GM12865 (cell line): ENCODE measurements around the gene FRMD1.

Source experiments
- DNase-seq: peaks from one replicate; pipeline ENCODE4 v3.0.0; 2010; ENCODE audit warnings: low read depth
- H3K4me3 ChIP-seq: 2 replicates; pipeline ENCODE4 v1.5.1; 2011; ENCODE audit warnings: mild to moderate bottlenecking, low read depth, low read length, control low read depth
- TF ChIP-seq, protein P1 (sequence below): IDR thresholded peaks from 2 replicates; pipeline ENCODE4 v1.5.1; 2011; ENCODE audit warnings: low read length, control low read depth, low read depth, inconsistent platforms; ENCODE audit not compliant: insufficient read depth; ENCODE audit errors: missing control alignments

Gene FRMD1

DNA sequence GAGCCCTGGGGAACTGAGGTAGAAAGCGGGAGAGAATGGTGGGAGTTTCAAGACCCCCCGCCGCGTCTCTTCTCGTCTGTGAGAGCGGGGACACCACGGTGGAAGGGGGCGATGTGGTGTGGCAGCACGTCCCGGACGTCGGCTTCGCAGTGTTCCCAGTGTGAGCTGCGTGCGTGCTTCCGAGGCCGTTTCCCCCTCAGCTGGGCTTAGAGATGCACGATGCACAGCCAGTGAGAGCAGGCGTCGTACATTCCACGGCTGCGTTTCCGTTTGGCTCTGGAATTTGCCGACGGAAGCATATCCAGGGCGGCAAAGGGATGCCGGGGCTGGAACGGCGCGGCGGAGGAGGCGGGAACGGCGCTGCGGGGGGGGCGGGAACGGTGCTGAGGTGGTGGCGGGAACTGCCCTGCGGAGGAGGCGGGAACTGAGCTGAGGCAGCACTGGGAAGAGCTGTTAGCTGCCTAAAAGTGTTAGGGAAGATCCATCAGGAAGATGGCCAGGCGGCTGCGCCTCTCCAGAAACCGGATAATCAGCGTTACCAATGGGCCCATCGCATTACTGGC, 43.8 kb downstream of the FRMD1 start:
- H3K4me3 ChIP-seq = no peak overlapping the region

DNA sequence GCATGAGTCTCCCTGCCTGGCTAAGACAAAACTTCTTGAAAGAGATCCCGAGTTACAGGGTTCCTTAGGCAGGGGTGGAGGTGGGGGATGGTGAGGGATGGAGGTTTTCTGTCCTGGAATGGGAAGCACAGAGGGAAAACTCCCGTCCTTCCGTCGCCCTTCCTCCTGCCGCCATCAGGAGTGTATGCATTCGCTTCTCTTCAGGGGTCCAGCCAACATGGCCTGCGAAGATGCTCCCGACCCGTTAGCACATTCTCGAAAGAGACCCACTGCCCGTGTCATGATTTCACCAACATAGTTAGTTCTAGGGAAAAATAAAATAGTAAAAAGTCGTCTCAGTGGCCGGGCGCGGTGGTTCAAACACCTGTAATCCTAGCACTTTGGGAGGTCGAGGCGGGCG, 44.5 kb downstream of the FRMD1 start:
- TF ChIP-seq, protein P1, sequence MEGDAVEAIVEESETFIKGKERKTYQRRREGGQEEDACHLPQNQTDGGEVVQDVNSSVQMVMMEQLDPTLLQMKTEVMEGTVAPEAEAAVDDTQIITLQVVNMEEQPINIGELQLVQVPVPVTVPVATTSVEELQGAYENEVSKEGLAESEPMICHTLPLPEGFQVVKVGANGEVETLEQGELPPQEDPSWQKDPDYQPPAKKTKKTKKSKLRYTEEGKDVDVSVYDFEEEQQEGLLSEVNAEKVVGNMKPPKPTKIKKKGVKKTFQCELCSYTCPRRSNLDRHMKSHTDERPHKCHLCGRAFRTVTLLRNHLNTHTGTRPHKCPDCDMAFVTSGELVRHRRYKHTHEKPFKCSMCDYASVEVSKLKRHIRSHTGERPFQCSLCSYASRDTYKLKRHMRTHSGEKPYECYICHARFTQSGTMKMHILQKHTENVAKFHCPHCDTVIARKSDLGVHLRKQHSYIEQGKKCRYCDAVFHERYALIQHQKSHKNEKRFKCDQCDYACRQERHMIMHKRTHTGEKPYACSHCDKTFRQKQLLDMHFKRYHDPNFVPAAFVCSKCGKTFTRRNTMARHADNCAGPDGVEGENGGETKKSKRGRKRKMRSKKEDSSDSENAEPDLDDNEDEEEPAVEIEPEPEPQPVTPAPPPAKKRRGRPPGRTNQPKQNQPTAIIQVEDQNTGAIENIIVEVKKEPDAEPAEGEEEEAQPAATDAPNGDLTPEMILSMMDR = no peak
- no peak overlapping the region for H3K4me3 ChIP-seq
- no peak for DNase-seq

More for the DNA sequence above, 43.8 kb downstream of the FRMD1 start:
- TF ChIP-seq, protein P1 = no peak
- no peak for DNase-seq

DNA sequence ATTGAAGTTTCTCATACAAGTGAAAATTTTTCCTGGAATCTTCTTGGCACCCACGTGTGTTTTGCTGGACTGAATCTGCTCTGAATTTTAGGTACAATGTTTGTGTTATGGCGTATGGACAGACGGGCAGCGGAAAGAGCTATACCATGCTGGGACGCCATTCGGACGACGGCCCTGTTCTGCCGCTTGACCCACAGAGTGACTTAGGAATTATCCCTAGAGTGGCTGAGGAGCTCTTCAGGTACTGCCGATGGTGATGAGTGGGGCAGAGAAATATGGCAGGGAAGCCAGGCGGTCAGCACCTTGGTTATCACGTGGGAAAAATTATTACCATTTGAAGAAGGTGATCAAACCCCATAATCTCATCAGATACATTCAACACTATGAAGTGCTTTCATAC, 45.2 kb downstream of the FRMD1 start:
- DNase-seq = no peak
- TF ChIP-seq, protein P1 = no peak
- H3K4me3 ChIP-seq = no peak overlapping the region

DNA sequence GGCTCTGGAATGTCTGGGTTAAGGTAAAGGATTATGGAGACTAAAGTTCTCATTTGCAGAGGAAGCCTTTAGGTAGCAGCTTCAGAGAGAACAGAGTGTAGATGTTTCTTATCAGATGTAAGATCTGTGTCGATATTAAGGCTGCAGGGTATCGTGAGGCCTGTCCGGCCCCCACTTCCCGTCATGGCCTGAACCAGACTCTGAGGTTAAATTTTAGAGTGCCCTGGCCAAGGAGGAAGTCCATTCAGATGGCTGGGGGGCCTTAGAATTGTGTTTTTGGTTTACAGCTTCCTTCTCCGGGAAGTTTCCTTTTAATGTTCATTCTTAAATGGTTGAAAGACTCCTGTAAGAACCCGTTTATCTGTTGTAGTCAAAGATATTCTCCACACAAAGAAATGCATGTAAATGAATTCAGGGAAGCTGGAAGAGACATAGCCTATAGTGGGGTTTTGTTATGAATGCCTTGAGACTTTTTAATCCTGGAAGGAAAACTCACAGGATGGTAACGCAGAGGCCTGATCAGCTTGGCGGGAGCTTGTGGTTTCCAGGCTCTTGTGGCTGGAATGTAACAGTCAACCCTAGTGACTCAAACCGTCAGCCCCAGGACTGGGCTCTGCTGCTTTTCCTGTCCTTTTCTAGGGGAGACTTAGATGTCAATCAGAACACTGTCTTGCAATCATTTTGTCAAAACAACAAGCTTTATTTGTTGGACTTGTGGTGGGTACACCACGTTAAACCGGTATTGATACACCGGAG, 46.8 kb downstream of the FRMD1 start:
- TF ChIP-seq, protein P1 = no peak
- no peak for DNase-seq
- H3K4me3 ChIP-seq = no peak overlapping the region

DNA sequence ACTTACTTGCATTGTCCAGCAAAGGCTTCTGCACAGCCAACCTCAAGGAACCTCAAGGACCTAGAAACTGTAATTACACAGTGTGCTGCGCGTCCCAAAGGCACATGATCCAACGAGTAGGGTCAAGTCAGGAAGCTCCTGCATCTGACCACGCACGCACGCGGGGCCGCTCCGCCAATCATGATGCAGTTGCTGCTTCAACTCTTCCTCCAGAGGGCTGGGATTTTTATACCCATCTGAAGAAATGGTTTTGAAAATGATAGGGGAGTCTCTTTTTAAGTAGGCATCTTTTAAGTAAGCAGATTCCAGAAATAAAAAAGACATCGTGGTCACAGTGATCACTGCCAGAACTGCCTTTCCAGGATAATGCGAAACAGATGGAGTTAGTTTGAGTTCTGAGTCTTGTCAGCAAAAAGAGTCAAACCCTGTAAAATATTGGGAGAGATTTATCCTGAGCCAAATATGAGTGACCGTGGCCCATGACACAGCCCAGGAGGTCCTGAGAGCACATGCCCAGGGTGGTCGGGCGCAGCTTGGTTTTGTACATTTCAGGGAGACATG, 47.5 kb downstream of the FRMD1 start:
- DNase-seq = no peak
- H3K4me3 ChIP-seq = no peak overlapping the region
- TF ChIP-seq, protein P1 = no peak

DNA sequence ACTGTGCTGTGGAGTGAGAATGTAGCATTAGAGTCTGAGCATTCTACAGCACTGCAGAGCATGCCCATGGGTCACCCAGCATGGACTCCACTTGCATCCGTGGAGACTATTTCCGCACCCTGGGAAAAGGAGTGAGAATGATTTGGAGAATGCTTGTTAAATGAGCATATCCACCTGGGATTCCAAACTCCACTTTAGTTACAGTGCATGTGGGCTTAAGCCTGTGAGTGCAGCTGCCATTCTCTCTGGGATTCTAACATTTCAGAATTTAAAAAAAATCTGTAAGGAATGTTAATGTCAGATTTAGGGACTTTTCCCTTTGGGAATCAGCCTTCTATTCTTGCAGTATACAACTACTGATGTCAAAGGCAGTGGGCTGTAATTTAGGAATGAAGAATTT, 48.1 kb downstream of the FRMD1 start:
- DNase-seq = no peak
- H3K4me3 ChIP-seq = no peak overlapping the region
- TF ChIP-seq, protein P1 = no peak
